Measurements from ENCODE around the gene DCAF12.
"Not testable (repeated sequence)": the region's sequence is repeated elsewhere in the genome, so short reads cannot be mapped to it uniquely, and the experiment has no call there.

Gene DCAF12

GRCh38 chr9:34046784-34047379, 79.6 kb downstream of the DCAF12 start:
- Histone ChIP-seq H3K9ac (peak overlapping the region; percentile 89 to 97 (median 95)), H3K36me3 (peaks cover 21 to 45% (median 35%) of the 10 kb centered on the region in 11 experiments), H3K4me3 (peak overlapping the region; percentile 81 to 99 (median 88)), H3K9me3 (replicated peaks in 1 of 11) (peaks cover 0 to 14% (median 9%) of the 10 kb centered on the region in 11 experiments; a peak in 16 of 22 replicates), H3K4me2 (peak overlapping the region; percentile 90 to 99 (median 95)), H3K4me1 (peaks cover 29 to 40% (median 32%) of the 10 kb centered on the region in 10 experiments), H3K27me3 (no peaks in the 10 kb centered on the region), H3K27ac (peak overlapping the region in 10 of 11 experiments; percentile 59 to 99 (median 96); a peak in 21 of 22 replicates), H4K20me1 (peaks cover 12 to 67% (median 64%) of the 10 kb centered on the region in 11 experiments; a peak in 21 of 22 replicates)
- no peak for TF ChIP-seq Cebpa-rat (IDR thresholded peaks at IDR 0.05)

GRCh38 chr9:34045903-34046302, 80.6 kb downstream of the DCAF12 start:
- Histone ChIP-seq H3K27ac (peak overlapping the region in 2 of 11 experiments; percentile 91 to 97; a peak in 3 of 22 replicates), H3K4me1 (peaks cover 29 to 40% (median 32%) of the 10 kb centered on the region in 10 experiments), H3K4me3 (peak overlapping the region in 6 of 10 experiments; percentile 84 to 99 (median 91); a peak in 4 of 20 replicates), H3K4me2 (peak overlapping the region; percentile 90 to 99 (median 95)), H3K9me3 (replicated peaks in 1 of 11) (peaks cover 0 to 24% (median 18%) of the 10 kb centered on the region in 11 experiments; a peak in 19 of 22 replicates), H3K36me3 (peaks cover 29 to 54% (median 45%) of the 10 kb centered on the region in 11 experiments), H4K20me1 (peaks cover 14 to 77% (median 73%) of the 10 kb centered on the region in 11 experiments; a peak in 21 of 22 replicates), H3K27me3 (no peaks in the 10 kb centered on the region), H3K9ac (peak overlapping the region in 2 of 11 experiments; percentile 4 to 41; a peak in 3 of 22 replicates)
- TF ChIP-seq Cebpa-rat (IDR thresholded peaks at IDR 0.05): no peak

GRCh38 chr9:34042074-34042473, 84.4 kb downstream of the DCAF12 start:
- Histone ChIP-seq H3K4me1 (peaks cover 12 to 22% (median 18%) of the 10 kb centered on the region in 10 experiments), H4K20me1 (peaks cover 31 to 94% (median 78%) of the 10 kb centered on the region in 11 experiments; a peak in 21 of 22 replicates), H3K9me3 (replicated peaks in 1 of 11) (peaks cover 0 to 55% (median 41%) of the 10 kb centered on the region in 11 experiments; a peak in 19 of 22 replicates), H3K36me3 (peaks cover 49 to 91% (median 74%) of the 10 kb centered on the region in 11 experiments)
- not testable (repeated sequence) for H3K27me3 ChIP-seq, H3K4me3 ChIP-seq, H3K9ac ChIP-seq, H3K27ac ChIP-seq, H3K4me2 ChIP-seq

GRCh38 chr9:34038851-34039250, 87.6 kb downstream of the DCAF12 start:
- not testable (repeated sequence) for H3K27ac ChIP-seq, H3K4me2 ChIP-seq, H3K27me3 ChIP-seq, H3K4me3 ChIP-seq, H3K4me1 ChIP-seq, H3K9ac ChIP-seq
- H3K9me3 ChIP-seq (replicated peaks in 1 of 11): peaks cover 0 to 55% (median 41%) of the 10 kb centered on the region in 11 experiments; a peak in 19 of 22 replicates
- peaks cover 46 to 94% (median 76%) of the 10 kb centered on the region in 11 experiments; a peak in 21 of 22 replicates for H4K20me1 ChIP-seq
- H3K36me3 ChIP-seq: peaks cover 43 to 94% (median 76%) of the 10 kb centered on the region in 11 experiments

- H3K4me3 ChIP-seq: no peak overlapping the region
- no peak overlapping the region for H3K27ac ChIP-seq
- TF ChIP-seq Cebpa-rat (IDR thresholded peaks at IDR 0.05): no peak
- peaks cover 37 to 94% (median 75%) of the 10 kb centered on the region in 11 experiments; a peak in 20 of 22 replicates for H4K20me1 ChIP-seq
- H3K36me3 ChIP-seq: peaks cover 35 to 94% (median 72%) of the 10 kb centered on the region in 11 experiments
- no peaks in the 10 kb centered on the region for H3K27me3 ChIP-seq
- H3K4me1 ChIP-seq: no peaks in the 10 kb centered on the region
- H3K4me2 ChIP-seq: no peak overlapping the region
- no peak overlapping the region for H3K9ac ChIP-seq
- peaks cover 0 to 50% (median 36%) of the 10 kb centered on the region in 11 experiments; a peak in 19 of 22 replicates for H3K9me3 ChIP-seq (replicated peaks in 1 of 11)
Observed at GRCh38 chr9:34037626-34038025, 88.9 kb downstream of the DCAF12 start.

GRCh38 chr9:34036625-34037024, 89.9 kb downstream of the DCAF12 start:
- H4K20me1 ChIP-seq: peaks cover 42 to 94% (median 75%) of the 10 kb centered on the region in 11 experiments; a peak in 21 of 22 replicates
- H3K4me1 ChIP-seq: no peaks in the 10 kb centered on the region
- H3K27me3 ChIP-seq: no peaks in the 10 kb centered on the region
- no peak overlapping the region for H3K9ac ChIP-seq
- peaks cover 0 to 40% (median 26%) of the 10 kb centered on the region in 11 experiments; a peak in 19 of 22 replicates for H3K9me3 ChIP-seq (replicated peaks in 1 of 11)
- TF ChIP-seq Cebpa-rat (IDR thresholded peaks at IDR 0.05): no peak
- H3K4me2 ChIP-seq: no peak overlapping the region
- no peak overlapping the region for H3K4me3 ChIP-seq
- peaks cover 34 to 94% (median 72%) of the 10 kb centered on the region in 11 experiments for H3K36me3 ChIP-seq
- no peak overlapping the region for H3K27ac ChIP-seq

Data from BLaER1 treated with 17β-estradiol and CSF1 and Interleukin-3, amounts not matched to agents 10 nM and 100 nM (cell line).